Keratinocyte (primary cell): ENCODE measurements around the gene CD33. TPM values are rescaled to one million over a fixed set of nuclear protein-coding genes. Genes with fewer than 3 reads are reported as not detected.

Experiments used
- DNase-seq: peaks from one replicate; pipeline ENCODE4 v3.0.0-alpha.2; 2011; ENCODE audit warnings: low read depth, missing footprints, low spot score
- FAIRE-seq: peaks from 2 replicates; lab custom pipeline; 2011; peaks lifted over from hg19 to GRCh38; lab: Jason Lieb, UNC
- H2AFZ ChIP-seq: 2 replicates; pipeline ENCODE4 v1.6.0; 2012; ENCODE audit warnings: low read length, control low read depth, inconsistent platforms; ENCODE audit not compliant: control insufficient read depth
- H3K27ac ChIP-seq: 2 replicates; pipeline ENCODE4 v1.5.1; 2011; ENCODE audit warnings: low read length; ENCODE audit not compliant: control insufficient read depth, insufficient read depth
- H3K27me3 ChIP-seq: 3 replicates; pipeline ENCODE4 v1.6.0; 2011; ENCODE audit warnings: low read length; ENCODE audit not compliant: control insufficient read depth, insufficient read depth; ENCODE audit errors: extremely low read depth
- H3K36me3 ChIP-seq, 2 experiments: 2 replicates in 1 of 2; 3 replicates in 1 of 2; pipeline ENCODE4 v1.5.1; 2011; ENCODE audit warnings: low read length in 2 of 2, mild to moderate bottlenecking in 1 of 2; ENCODE audit not compliant: control insufficient read depth in 2 of 2, insufficient read depth in 2 of 2; ENCODE audit errors: extremely low read depth in 1 of 2
- H3K4me1 ChIP-seq: 3 replicates; pipeline ENCODE4 v1.5.1; 2011; ENCODE audit warnings: low read length; ENCODE audit not compliant: control insufficient read depth, insufficient read depth; ENCODE audit errors: extremely low read depth
- H3K4me2 ChIP-seq: 3 replicates; pipeline ENCODE4 v1.6.0; 2011; ENCODE audit warnings: low read depth, low read length; ENCODE audit not compliant: control insufficient read depth, insufficient read depth; ENCODE audit errors: extremely low read depth
- H3K4me3 ChIP-seq, 3 experiments: fragments of 200-600 bp in 1 of 3; sonication (generic) in 1 of 3; 2 replicates in 2 of 3; 3 replicates in 1 of 3; pipeline ENCODE4 v1.5.1; 2011 to 2016; ENCODE audit warnings: low read length in 3 of 3, mild to moderate bottlenecking in 3 of 3, control low read depth in 2 of 3, inconsistent platforms in 1 of 3, low read depth in 1 of 3, mixed read lengths in 1 of 3, mixed run types in 1 of 3, moderate library complexity in 1 of 3; ENCODE audit not compliant: control insufficient read depth in 2 of 3, insufficient read depth in 2 of 3; ENCODE audit errors: extremely low read depth in 1 of 3
- H3K79me2 ChIP-seq: 2 replicates; pipeline ENCODE4 v1.6.0; 2012; ENCODE audit warnings: low read length; ENCODE audit not compliant: control insufficient read depth, insufficient read depth
- H3K9ac ChIP-seq: 3 replicates; pipeline ENCODE4 v1.6.0; 2011; ENCODE audit warnings: low read length; ENCODE audit not compliant: control insufficient read depth, insufficient read depth; ENCODE audit errors: extremely low read depth
- H3K9me1 ChIP-seq: 3 replicates; pipeline ENCODE4 v1.6.0; 2011; ENCODE audit warnings: low read length; ENCODE audit not compliant: control insufficient read depth, insufficient read depth; ENCODE audit errors: extremely low read depth
- H3K9me3 ChIP-seq: 2 replicates; pipeline ENCODE4 v1.5.1; 2012; ENCODE audit warnings: low read depth, low read length; ENCODE audit not compliant: control insufficient read depth
- H4K20me1 ChIP-seq: 3 replicates; pipeline ENCODE4 v1.6.0; 2011; ENCODE audit warnings: low read length; ENCODE audit not compliant: control insufficient read depth, insufficient read depth; ENCODE audit errors: extremely low read depth
- CTCF ChIP-seq, 3 experiments: IDR thresholded peaks in 1 of 3; conservative IDR thresholded peaks in 1 of 3; optimal IDR thresholded peaks in 1 of 3; 2 replicates in 2 of 3; 3 replicates in 1 of 3; pipeline versions ENCODE3 to v1.5.1; 2011; ENCODE audit warnings: low read length in 3 of 3, mild to moderate bottlenecking in 3 of 3, moderate library complexity in 2 of 3, control low read depth in 1 of 3, inconsistent platforms in 1 of 3; ENCODE audit not compliant: insufficient read depth in 2 of 3; ENCODE audit errors: extremely low read depth in 1 of 3
- EZH2 ChIP-seq: IDR thresholded peaks from one replicate; pipeline ENCODE4 v1.6.1; 2012; ENCODE audit warnings: inconsistent platforms, mild to moderate bottlenecking, low read length, moderate library complexity
- dilution Hi-C: fragments of 300-500 bp; cut with MboI; formaldehyde crosslinking; loops from one replicate; pipeline ENCODE4 v1.7.0; 2020; ENCODE audit warnings: low sequenced_read_pairs; ENCODE audit not compliant: extremely low pct_ligation_motif_present
- polyA plus RNA-seq, 5 experiments: library from polyadenylated mRNA; depleted of rRNA in 3 of 5; stranded (reverse) in 3 of 5; stranded (forward) in 1 of 5; unstranded in 1 of 5; fragments of >200 nt; gene quantifications; 1 replicate in 1 of 5; 2 replicates in 3 of 5; 3 replicates in 1 of 5; pipeline versions ENCODE4 v1.2.1 to v1.2.3, GENCODE V29; 2011 to 2012; ENCODE audit warnings: missing spikeins in 2 of 5, low read depth in 1 of 5, low replicate concordance in 1 of 5

Gene CD33
- polyA plus RNA-seq, 1 donor (not counting 4 experiments of a cell fraction or from before 2014, with no cell fraction given), result 0.16 TPM

- H3K36me3 ChIP-seq, result no peaks in the 10 kb centered on the region
- H3K4me2 ChIP-seq, result no peak overlapping the region
- no peak overlapping the region for H3K9ac ChIP-seq
- H3K27ac ChIP-seq, result no peak overlapping the region
- no peaks in the 10 kb centered on the region for H3K9me1 ChIP-seq
- no peak for DNase-seq
- no peak for TF ChIP-seq EZH2
- no peak for TF ChIP-seq CTCF (optimal IDR thresholded peaks at IDR 0.05 in 1 of 3, IDR thresholded peaks at IDR 0.05 in 1 of 3, conservative IDR thresholded peaks at IDR 0.05 in 1 of 3; ENCODE audit: extremely low read depth in 1 of 3, insufficient read depth in 2 of 3, low read length in 3 of 3)
- no peaks in the 10 kb centered on the region for H4K20me1 ChIP-seq
- H3K79me2 ChIP-seq, result no peaks in the 10 kb centered on the region
- FAIRE-seq, result no peak
- dilution Hi-C loops, result no loop called here
- no peaks in the 10 kb centered on the region for H3K27me3 ChIP-seq
- peaks cover 4% of the 10 kb centered on the region for H3K4me1 ChIP-seq
- no peaks in the 10 kb centered on the region for H3K9me3 ChIP-seq
- H2AFZ ChIP-seq, result no peak overlapping the region
- no peak overlapping the region for H3K4me3 ChIP-seq
Observed at GRCh38 chr19:51192689-51193088, 32.2 kb upstream of the CD33 start.

- Histone ChIP-seq H3K4me3 (no peak overlapping the region), H3K4me1 (peaks cover 4% of the 10 kb centered on the region), H3K9ac (no peak overlapping the region), H3K4me2 (no peak overlapping the region), H3K27ac (no peak overlapping the region), H3K27me3 (no peaks in the 10 kb centered on the region), H3K9me1 (no peaks in the 10 kb centered on the region), H2AFZ (no peak overlapping the region), H3K36me3 (no peaks in the 10 kb centered on the region), H3K79me2 (no peaks in the 10 kb centered on the region), H3K9me3 (no peaks in the 10 kb centered on the region), H4K20me1 (no peaks in the 10 kb centered on the region)
- dilution Hi-C loops, result no loop called here
- peak; percentile 1 for DNase-seq
- TF ChIP-seq EZH2 (no peak), CTCF (optimal IDR thresholded peaks at IDR 0.05 in 1 of 3, IDR thresholded peaks at IDR 0.05 in 1 of 3, conservative IDR thresholded peaks at IDR 0.05 in 1 of 3; ENCODE audit: extremely low read depth in 1 of 3, insufficient read depth in 2 of 3, low read length in 3 of 3) (no peak)
- peak; percentile 9 for FAIRE-seq
Observed at GRCh38 chr19:51194527-51195315, 30.2 kb upstream of the CD33 start.
